ENCODE measurements around the gene DACH1.
A peak's percentile ranks its signal among the peaks of the same experiment; 100 is the strongest.

The DACH1 gene

GRCh38 chr13:71491010-71491409, 376.0 kb downstream of the DACH1 start:
- no peak for DNase-seq (ENCODE audit: low read depth in 2 of 2)

GRCh38 chr13:71489041-71489440, 378.0 kb downstream of the DACH1 start:
- no peak for DNase-seq (ENCODE audit: low read depth in 2 of 2)

GRCh38 chr13:71488201-71488600, 378.8 kb downstream of the DACH1 start:
- no peak for DNase-seq (ENCODE audit: low read depth in 2 of 2)

GRCh38 chr13:71485913-71486312, 381.1 kb downstream of the DACH1 start:
- no peak for DNase-seq (ENCODE audit: low read depth in 2 of 2)

- DNase-seq (ENCODE audit: low read depth in 2 of 2): no peak
These were observed 383.3 kb downstream of the DACH1 start for GRCh38 chr13:71483733-71484132.

- no peak for DNase-seq (ENCODE audit: low read depth in 2 of 2)
These were observed 385.5 kb downstream of the DACH1 start for GRCh38 chr13:71481501-71481900.

- DNase-seq (ENCODE audit: low read depth in 2 of 2): no peak
These were observed 386.0 kb downstream of the DACH1 start for GRCh38 chr13:71481046-71481445.

GRCh38 chr13:71477735-71478134, 389.3 kb downstream of the DACH1 start:
- no peak for DNase-seq (ENCODE audit: low read depth in 2 of 2)

- no peak for DNase-seq (ENCODE audit: low read depth in 2 of 2)
These were observed 392.1 kb downstream of the DACH1 start for GRCh38 chr13:71474936-71475335.

- no peak for DNase-seq (ENCODE audit: low read depth in 2 of 2)
These were observed 397.4 kb downstream of the DACH1 start for GRCh38 chr13:71469626-71470025.

- DNase-seq (ENCODE audit: low read depth in 2 of 2): no peak
These were observed 402.3 kb downstream of the DACH1 start for GRCh38 chr13:71464686-71465085.

- DNase-seq (ENCODE audit: low read depth in 2 of 2): no peak
These were observed 405.1 kb downstream of the DACH1 start for GRCh38 chr13:71461892-71462291.

- DNase-seq (ENCODE audit: low read depth in 2 of 2): no peak
These were observed 406.8 kb downstream of the DACH1 start for GRCh38 chr13:71460211-71460610.

GRCh38 chr13:71459708-71460107, 407.3 kb downstream of the DACH1 start:
- DNase-seq (ENCODE audit: low read depth in 2 of 2): no peak

GRCh38 chr13:71457645-71458044, 409.4 kb downstream of the DACH1 start:
- no peak for DNase-seq (ENCODE audit: low read depth in 2 of 2)

GRCh38 chr13:71456136-71456535, 410.9 kb downstream of the DACH1 start:
- no peak for DNase-seq (ENCODE audit: low read depth in 2 of 2)

GRCh38 chr13:71454509-71454908, 412.5 kb downstream of the DACH1 start:
- DNase-seq (ENCODE audit: low read depth in 2 of 2): no peak

GRCh38 chr13:71448080-71448630, 418.8 kb downstream of the DACH1 start:
- no peak for DNase-seq (ENCODE audit: low read depth in 2 of 2)

- DNase-seq (ENCODE audit: low read depth in 2 of 2): no peak
These were observed 429.3 kb downstream of the DACH1 start for GRCh38 chr13:71437704-71438103.

GRCh38 chr13:71430681-71431080, 436.3 kb downstream of the DACH1 start:
- no peak for DNase-seq (ENCODE audit: low read depth in 2 of 2)

- peak in 1 of 2 experiments; percentile 3 for DNase-seq (ENCODE audit: low read depth in 2 of 2)
These were observed 449.8 kb downstream of the DACH1 start for GRCh38 chr13:71417205-71417604.

GRCh38 chr13:71412231-71412630, 454.8 kb downstream of the DACH1 start:
- DNase-seq (ENCODE audit: low read depth in 2 of 2): no peak

- no peak for DNase-seq (ENCODE audit: low read depth in 2 of 2)
These were observed 458.6 kb downstream of the DACH1 start for GRCh38 chr13:71408416-71408815.

GRCh38 chr13:71399631-71400215, 467.3 kb downstream of the DACH1 start:
- DNase-seq (ENCODE audit: low read depth in 2 of 2): no peak

Data from fibroblast of skin of left quadriceps (primary cell).